NB4 (cell line): Measurements from ENCODE around the gene ERGIC1.

Source experiments
- MYC ChIP-seq: IDR thresholded peaks from 2 replicates; pipeline ENCODE4 v1.6.1; 2011; ENCODE audit warnings: low read depth, low read length
- POLR2A ChIP-seq: IDR thresholded peaks from 2 replicates; pipeline ENCODE4 v1.6.1; 2011; ENCODE audit warnings: mild to moderate bottlenecking; ENCODE audit not compliant: insufficient read length; ENCODE audit errors: extremely low read depth
- TF ChIP-seq, protein P1 (sequence below): IDR thresholded peaks from one replicate; pipeline ENCODE4 v1.5.1; 2012; ENCODE audit warnings: low read depth, low read length
- TF ChIP-seq, protein P2 (sequence below): IDR thresholded peaks from 2 replicates; pipeline ENCODE4 v1.6.1; 2011; ENCODE audit warnings: low read depth, low read length

DNA sequence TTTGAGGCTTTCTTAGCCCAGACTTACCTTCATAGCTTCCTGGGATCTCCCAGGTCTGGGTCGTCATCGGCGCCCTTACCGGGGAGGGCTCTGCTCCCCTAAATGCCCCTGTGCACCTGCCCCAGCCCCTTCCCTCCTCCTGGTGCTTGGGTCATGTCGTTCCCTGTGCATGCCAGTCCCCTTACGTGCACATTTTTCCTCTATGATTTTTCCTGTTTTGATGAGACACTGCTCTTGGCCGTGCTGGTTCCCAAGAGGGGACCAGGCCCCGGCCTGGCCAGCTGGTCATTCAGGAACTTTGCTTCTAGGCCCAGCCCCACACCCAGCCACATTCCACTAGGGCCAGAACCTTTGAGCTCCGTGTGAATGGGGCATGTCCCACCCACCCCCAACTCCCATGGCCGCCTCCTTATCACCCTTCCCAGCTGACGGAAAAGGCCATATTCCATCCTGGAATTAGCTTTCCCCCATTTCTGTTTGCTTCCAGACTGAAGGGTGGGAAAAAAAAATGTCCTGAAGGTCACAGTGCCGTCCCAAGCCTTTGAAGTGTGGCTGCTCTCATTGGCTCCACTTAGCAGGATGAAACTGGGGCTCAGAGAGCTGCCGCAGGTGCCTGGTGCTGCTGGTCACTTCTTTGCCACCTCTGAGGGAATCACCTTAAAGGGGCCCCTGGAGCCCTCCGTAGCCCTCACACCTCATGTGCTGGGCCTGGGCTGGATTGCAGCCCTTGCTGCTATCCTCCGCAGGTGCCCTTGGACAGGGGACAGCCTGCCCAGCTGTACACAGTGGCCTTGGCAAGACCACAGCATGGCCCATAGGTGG lies 25.1 kb downstream of the ERGIC1 start:
- TF ChIP-seq, protein P1, sequence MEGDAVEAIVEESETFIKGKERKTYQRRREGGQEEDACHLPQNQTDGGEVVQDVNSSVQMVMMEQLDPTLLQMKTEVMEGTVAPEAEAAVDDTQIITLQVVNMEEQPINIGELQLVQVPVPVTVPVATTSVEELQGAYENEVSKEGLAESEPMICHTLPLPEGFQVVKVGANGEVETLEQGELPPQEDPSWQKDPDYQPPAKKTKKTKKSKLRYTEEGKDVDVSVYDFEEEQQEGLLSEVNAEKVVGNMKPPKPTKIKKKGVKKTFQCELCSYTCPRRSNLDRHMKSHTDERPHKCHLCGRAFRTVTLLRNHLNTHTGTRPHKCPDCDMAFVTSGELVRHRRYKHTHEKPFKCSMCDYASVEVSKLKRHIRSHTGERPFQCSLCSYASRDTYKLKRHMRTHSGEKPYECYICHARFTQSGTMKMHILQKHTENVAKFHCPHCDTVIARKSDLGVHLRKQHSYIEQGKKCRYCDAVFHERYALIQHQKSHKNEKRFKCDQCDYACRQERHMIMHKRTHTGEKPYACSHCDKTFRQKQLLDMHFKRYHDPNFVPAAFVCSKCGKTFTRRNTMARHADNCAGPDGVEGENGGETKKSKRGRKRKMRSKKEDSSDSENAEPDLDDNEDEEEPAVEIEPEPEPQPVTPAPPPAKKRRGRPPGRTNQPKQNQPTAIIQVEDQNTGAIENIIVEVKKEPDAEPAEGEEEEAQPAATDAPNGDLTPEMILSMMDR: no peak
- TF ChIP-seq POLR2A (no peak), MYC (no peak)
- TF ChIP-seq, protein P2, sequence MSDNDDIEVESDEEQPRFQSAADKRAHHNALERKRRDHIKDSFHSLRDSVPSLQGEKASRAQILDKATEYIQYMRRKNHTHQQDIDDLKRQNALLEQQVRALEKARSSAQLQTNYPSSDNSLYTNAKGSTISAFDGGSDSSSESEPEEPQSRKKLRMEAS: no peak
